ENCODE data around the gene CDC42EP4. TPM values are rescaled to one million over a fixed set of nuclear protein-coding genes. Genes with fewer than 3 reads are reported as not detected.

CDC42EP4 gene
- total RNA-seq, 4 donors from 2014 or later = 33.8 to 127 (median 97.8) TPM

GRCh38 chr17:73278465-73279453 is 33.0 kb downstream of the CDC42EP4 start:
- peak in 1 of 3 donors; percentile 64 for DNase-seq
- no peaks in the 10 kb centered on the region for H3K27me3 ChIP-seq
- H3K4me3 ChIP-seq = no peak overlapping the region
- no peaks in the 10 kb centered on the region for H3K9me3 ChIP-seq
- peaks cover 0 to 27% (median 3%) of the 10 kb centered on the region in 4 donors for H3K4me1 ChIP-seq
- H3K27ac ChIP-seq = peak overlapping the region in 2 of 4 donors; percentile 66 to 72
- H3K36me3 ChIP-seq = peaks cover 0 to 10% (median 0%) of the 10 kb centered on the region in 3 donors
- TF ChIP-seq CTCF (IDR thresholded peaks at IDR 0.05) (no peak), POLR2A (IDR thresholded peaks at IDR 0.05) (no peak)

GRCh38 chr17:73278049-73278464 is 33.7 kb downstream of the CDC42EP4 start:
- H3K4me1 ChIP-seq = peaks cover 0 to 21% (median 3%) of the 10 kb centered on the region in 4 donors
- H3K9me3 ChIP-seq = no peaks in the 10 kb centered on the region
- H3K4me3 ChIP-seq = no peak overlapping the region
- DNase-seq = no peak
- TF ChIP-seq CTCF (IDR thresholded peaks at IDR 0.05) (no peak), POLR2A (IDR thresholded peaks at IDR 0.05) (no peak)
- peak overlapping the region in 2 of 4 donors; percentile 66 to 72 for H3K27ac ChIP-seq
- peaks cover 0 to 7% (median 0%) of the 10 kb centered on the region in 3 donors for H3K36me3 ChIP-seq
- H3K27me3 ChIP-seq = no peaks in the 10 kb centered on the region

DNA sequence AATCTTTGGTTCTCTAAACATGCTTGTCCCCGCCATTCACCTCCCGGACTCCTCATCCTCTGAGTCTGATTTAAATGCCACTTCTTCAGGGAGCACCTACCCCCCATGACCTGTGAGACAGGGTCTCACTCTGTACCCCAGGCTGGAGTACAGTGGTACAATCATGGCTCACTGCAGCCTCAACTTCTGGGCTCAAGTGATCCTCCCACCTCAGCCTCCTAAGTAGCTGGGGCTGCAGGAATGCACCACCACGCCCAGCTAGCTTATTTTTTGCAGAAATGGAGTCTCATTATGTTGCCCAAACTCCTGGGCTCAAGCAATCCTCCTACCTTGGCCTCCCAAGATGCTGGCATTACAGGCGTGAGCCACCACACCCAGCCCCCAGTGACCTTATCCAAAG is 37.3 kb downstream of the CDC42EP4 start:
- Histone ChIP-seq H3K4me1 (peaks cover 0 to 15% (median 2%) of the 10 kb centered on the region in 4 donors), H3K27me3 (no peaks in the 10 kb centered on the region), H3K36me3 (no peaks in the 10 kb centered on the region), H3K4me3 (no peak overlapping the region), H3K27ac (no peak overlapping the region), H3K9me3 (no peaks in the 10 kb centered on the region)
- no peak for DNase-seq
- TF ChIP-seq POLR2A (IDR thresholded peaks at IDR 0.05) (no peak), CTCF (IDR thresholded peaks at IDR 0.05) (no peak)

- no peak overlapping the region for H3K4me3 ChIP-seq
- H3K27ac ChIP-seq = no peak overlapping the region
- H3K9me3 ChIP-seq = no peaks in the 10 kb centered on the region
- H3K27me3 ChIP-seq = no peaks in the 10 kb centered on the region
- no peak for TF ChIP-seq CTCF (IDR thresholded peaks at IDR 0.05)
- no peak for TF ChIP-seq POLR2A (IDR thresholded peaks at IDR 0.05)
- no peaks in the 10 kb centered on the region for H3K36me3 ChIP-seq
- DNase-seq = no peak
- no peaks in the 10 kb centered on the region for H3K4me1 ChIP-seq
Observed at GRCh38 chr17:73272906-73273218, 38.9 kb downstream of the CDC42EP4 start.

- no peak for DNase-seq
- Histone ChIP-seq H3K36me3 (no peaks in the 10 kb centered on the region), H3K4me3 (no peak overlapping the region), H3K4me1 (no peaks in the 10 kb centered on the region), H3K9me3 (no peaks in the 10 kb centered on the region), H3K27me3 (no peaks in the 10 kb centered on the region), H3K27ac (no peak overlapping the region)
- no peak for TF ChIP-seq POLR2A (IDR thresholded peaks at IDR 0.05)
- TF ChIP-seq CTCF (IDR thresholded peaks at IDR 0.05) = no peak
Observed at GRCh38 chr17:73271072-73271471, 40.7 kb downstream of the CDC42EP4 start.
